ENCODE results near the gene SAMD9L.

The SAMD9L gene

GRCh38 chr7:93165447-93165846, 17.3 kb upstream of the SAMD9L start:
- Histone ChIP-seq H3K4me3 (ENCODE audit: low read length) (no peak overlapping the region), H3K27ac (ENCODE audit: low read length) (no peak overlapping the region), H3K9me3 (ENCODE audit: control insufficient read depth, low read depth, low read length) (no peaks in the 10 kb centered on the region), H3K4me1 (ENCODE audit: control insufficient read depth, low read depth, low read length) (no peaks in the 10 kb centered on the region), H3K36me3 (ENCODE audit: control insufficient read depth, low read depth, low read length) (no peaks in the 10 kb centered on the region), H3K27me3 (ENCODE audit: control insufficient read depth, insufficient read depth, low read length) (no peaks in the 10 kb centered on the region), H3K9ac (ENCODE audit: low read length) (no peak overlapping the region)

GRCh38 chr7:93164766-93165165, 16.6 kb upstream of the SAMD9L start:
- Histone ChIP-seq H3K27ac (ENCODE audit: low read length) (no peak overlapping the region), H3K9ac (ENCODE audit: low read length) (no peak overlapping the region), H3K4me1 (ENCODE audit: control insufficient read depth, low read depth, low read length) (no peaks in the 10 kb centered on the region), H3K27me3 (ENCODE audit: control insufficient read depth, insufficient read depth, low read length) (no peaks in the 10 kb centered on the region), H3K9me3 (ENCODE audit: control insufficient read depth, low read depth, low read length) (no peaks in the 10 kb centered on the region), H3K4me3 (ENCODE audit: low read length) (no peak overlapping the region), H3K36me3 (ENCODE audit: control insufficient read depth, low read depth, low read length) (no peaks in the 10 kb centered on the region)

- Histone ChIP-seq H3K27me3 (ENCODE audit: control insufficient read depth, insufficient read depth, low read length) (no peaks in the 10 kb centered on the region), H3K4me3 (ENCODE audit: low read length) (no peak overlapping the region), H3K27ac (ENCODE audit: low read length) (no peak overlapping the region)
These were observed 13.1 kb upstream of the SAMD9L start for GRCh38 chr7:93161181-93161762.

DNA sequence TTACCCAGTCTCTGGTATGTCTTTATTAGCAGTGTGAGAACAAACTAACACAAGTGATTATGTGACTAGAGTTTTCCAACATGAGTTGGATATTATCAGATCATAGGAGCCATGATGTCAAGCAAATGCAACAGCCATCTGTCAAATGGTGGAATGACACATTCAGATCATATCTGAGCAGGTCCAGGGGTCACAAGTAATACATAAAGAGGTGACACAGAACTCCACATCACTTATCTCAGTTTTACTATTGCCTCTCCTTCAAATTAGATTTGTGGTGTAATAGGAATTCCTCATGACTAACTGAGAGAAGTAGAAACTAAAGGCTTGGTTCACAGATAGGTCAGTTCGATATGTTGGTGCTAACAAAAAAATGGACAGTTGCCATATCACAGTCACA, 12.2 kb upstream of the SAMD9L start:
- H3K27me3 ChIP-seq (ENCODE audit: control insufficient read depth, insufficient read depth, low read length): no peaks in the 10 kb centered on the region
- H3K9ac ChIP-seq (ENCODE audit: low read length): no peak overlapping the region
- no peak overlapping the region for H3K4me3 ChIP-seq (ENCODE audit: low read length)
- no peaks in the 10 kb centered on the region for H3K4me1 ChIP-seq (ENCODE audit: control insufficient read depth, low read depth, low read length)
- no peaks in the 10 kb centered on the region for H3K9me3 ChIP-seq (ENCODE audit: control insufficient read depth, low read depth, low read length)
- H3K36me3 ChIP-seq (ENCODE audit: control insufficient read depth, low read depth, low read length): no peaks in the 10 kb centered on the region
- H3K27ac ChIP-seq (ENCODE audit: low read length): no peak overlapping the region

More at GRCh38 chr7:93161181-93161762, 13.1 kb upstream of the SAMD9L start:
- Histone ChIP-seq H3K36me3 (ENCODE audit: control insufficient read depth, low read depth, low read length) (no peaks in the 10 kb centered on the region), H3K9ac (ENCODE audit: low read length) (no peak overlapping the region), H3K4me1 (ENCODE audit: control insufficient read depth, low read depth, low read length) (no peaks in the 10 kb centered on the region), H3K9me3 (ENCODE audit: control insufficient read depth, low read depth, low read length) (no peaks in the 10 kb centered on the region)

GRCh38 chr7:93159490-93159889, 11.3 kb upstream of the SAMD9L start:
- Histone ChIP-seq H3K4me3 (ENCODE audit: low read length) (no peak overlapping the region), H3K9me3 (ENCODE audit: control insufficient read depth, low read depth, low read length) (no peaks in the 10 kb centered on the region), H3K9ac (ENCODE audit: low read length) (no peak overlapping the region), H3K36me3 (ENCODE audit: control insufficient read depth, low read depth, low read length) (no peaks in the 10 kb centered on the region), H3K27ac (ENCODE audit: low read length) (no peak overlapping the region), H3K27me3 (ENCODE audit: control insufficient read depth, insufficient read depth, low read length) (no peaks in the 10 kb centered on the region), H3K4me1 (ENCODE audit: control insufficient read depth, low read depth, low read length) (no peaks in the 10 kb centered on the region)

- Histone ChIP-seq H3K9ac (ENCODE audit: low read length) (no peak overlapping the region), H3K27me3 (ENCODE audit: control insufficient read depth, insufficient read depth, low read length) (no peaks in the 10 kb centered on the region), H3K9me3 (ENCODE audit: control insufficient read depth, low read depth, low read length) (no peaks in the 10 kb centered on the region), H3K4me3 (ENCODE audit: low read length) (no peak overlapping the region), H3K27ac (ENCODE audit: low read length) (no peak overlapping the region), H3K4me1 (ENCODE audit: control insufficient read depth, low read depth, low read length) (no peaks in the 10 kb centered on the region), H3K36me3 (ENCODE audit: control insufficient read depth, low read depth, low read length) (no peaks in the 10 kb centered on the region)
These were observed 8.7 kb upstream of the SAMD9L start for GRCh38 chr7:93156884-93157283.

GRCh38 chr7:93150200-93150835, 2.1 kb upstream of the SAMD9L start:
- Histone ChIP-seq H3K9ac (ENCODE audit: low read length) (no peak overlapping the region), H3K27ac (ENCODE audit: low read length) (no peak overlapping the region), H3K27me3 (ENCODE audit: control insufficient read depth, insufficient read depth, low read length) (no peaks in the 10 kb centered on the region), H3K9me3 (ENCODE audit: control insufficient read depth, low read depth, low read length) (no peaks in the 10 kb centered on the region), H3K4me3 (ENCODE audit: low read length) (no peak overlapping the region), H3K4me1 (ENCODE audit: control insufficient read depth, low read depth, low read length) (no peaks in the 10 kb centered on the region), H3K36me3 (ENCODE audit: control insufficient read depth, low read depth, low read length) (no peaks in the 10 kb centered on the region)

GRCh38 chr7:93148727-93149126, 542 bp upstream of the SAMD9L start:
- no peak overlapping the region for H3K4me3 ChIP-seq (ENCODE audit: low read length)
- H3K9me3 ChIP-seq (ENCODE audit: control insufficient read depth, low read depth, low read length): no peaks in the 10 kb centered on the region
- H3K4me1 ChIP-seq (ENCODE audit: control insufficient read depth, low read depth, low read length): no peaks in the 10 kb centered on the region
- H3K9ac ChIP-seq (ENCODE audit: low read length): no peak overlapping the region
- H3K27me3 ChIP-seq (ENCODE audit: control insufficient read depth, insufficient read depth, low read length): no peaks in the 10 kb centered on the region
- H3K36me3 ChIP-seq (ENCODE audit: control insufficient read depth, low read depth, low read length): no peaks in the 10 kb centered on the region
- no peak overlapping the region for H3K27ac ChIP-seq (ENCODE audit: low read length)

GRCh38 chr7:93147363-93147762, 822 bp downstream of the SAMD9L start:
- no peaks in the 10 kb centered on the region for H3K4me1 ChIP-seq (ENCODE audit: control insufficient read depth, low read depth, low read length)
- H3K36me3 ChIP-seq (ENCODE audit: control insufficient read depth, low read depth, low read length): no peaks in the 10 kb centered on the region
- no peak overlapping the region for H3K4me3 ChIP-seq (ENCODE audit: low read length)
- no peak overlapping the region for H3K27ac ChIP-seq (ENCODE audit: low read length)
- H3K9ac ChIP-seq (ENCODE audit: low read length): no peak overlapping the region
- no peaks in the 10 kb centered on the region for H3K27me3 ChIP-seq (ENCODE audit: control insufficient read depth, insufficient read depth, low read length)
- no peaks in the 10 kb centered on the region for H3K9me3 ChIP-seq (ENCODE audit: control insufficient read depth, low read depth, low read length)

DNA sequence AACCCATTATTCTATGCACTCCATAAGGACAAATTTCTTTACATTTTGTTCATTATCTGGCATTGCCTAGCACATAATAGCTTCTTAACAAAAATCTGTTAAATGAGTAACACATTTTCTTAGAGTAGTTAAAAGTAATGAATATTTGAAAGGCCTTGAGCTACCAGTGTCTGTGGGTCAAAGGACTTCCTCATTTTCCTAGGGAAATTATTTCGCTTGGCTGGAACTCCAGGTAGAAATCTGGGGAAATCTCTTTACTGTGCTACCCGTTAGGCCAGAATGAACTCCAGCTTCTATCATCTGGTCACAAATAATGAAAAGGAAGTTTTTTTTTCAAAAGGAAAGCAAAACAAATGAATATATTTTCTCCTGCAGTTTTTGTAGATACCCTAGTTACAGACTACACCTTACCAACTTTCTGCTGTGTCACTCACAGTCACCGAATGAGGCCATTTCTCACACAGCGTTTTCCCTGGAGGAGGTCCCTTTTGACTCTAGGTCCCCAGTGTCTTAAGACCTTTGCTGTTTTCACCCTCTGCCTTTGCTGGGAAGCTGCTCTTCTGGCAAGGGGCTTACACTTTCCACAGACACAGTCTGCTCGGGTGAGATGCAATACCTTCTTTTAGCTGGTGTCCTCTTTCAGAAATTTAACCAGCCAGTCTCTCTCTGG, 1.6 kb downstream of the SAMD9L start:
- H3K9ac ChIP-seq (ENCODE audit: low read length): no peak overlapping the region
- no peaks in the 10 kb centered on the region for H3K27me3 ChIP-seq (ENCODE audit: control insufficient read depth, insufficient read depth, low read length)
- H3K36me3 ChIP-seq (ENCODE audit: control insufficient read depth, low read depth, low read length): no peaks in the 10 kb centered on the region
- no peak overlapping the region for H3K4me3 ChIP-seq (ENCODE audit: low read length)
- H3K4me1 ChIP-seq (ENCODE audit: control insufficient read depth, low read depth, low read length): no peaks in the 10 kb centered on the region
- peak overlapping the region; percentile 10 for H3K27ac ChIP-seq (ENCODE audit: low read length)
- H3K9me3 ChIP-seq (ENCODE audit: control insufficient read depth, low read depth, low read length): no peaks in the 10 kb centered on the region

DNA sequence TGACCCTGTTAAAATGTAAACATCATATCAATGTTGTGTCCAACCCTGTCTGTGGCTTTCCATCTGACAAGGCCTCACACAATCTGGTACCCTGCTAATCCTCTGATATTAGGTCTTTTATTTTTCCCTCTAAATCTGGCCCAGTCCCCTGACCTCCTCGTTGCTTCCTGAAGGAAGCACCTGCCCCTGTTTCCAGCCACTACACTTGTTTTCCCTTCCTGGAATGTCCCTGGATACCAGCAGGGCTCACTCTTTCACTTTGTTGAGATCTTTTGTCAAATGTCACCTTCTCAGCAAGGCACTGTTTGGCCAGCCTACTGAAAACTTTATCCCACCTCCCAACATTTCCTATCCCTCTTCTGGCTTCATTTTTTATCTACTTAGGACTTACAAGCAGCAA, 2.1 kb downstream of the SAMD9L start:
- no peak overlapping the region for H3K27ac ChIP-seq (ENCODE audit: low read length)

DNA sequence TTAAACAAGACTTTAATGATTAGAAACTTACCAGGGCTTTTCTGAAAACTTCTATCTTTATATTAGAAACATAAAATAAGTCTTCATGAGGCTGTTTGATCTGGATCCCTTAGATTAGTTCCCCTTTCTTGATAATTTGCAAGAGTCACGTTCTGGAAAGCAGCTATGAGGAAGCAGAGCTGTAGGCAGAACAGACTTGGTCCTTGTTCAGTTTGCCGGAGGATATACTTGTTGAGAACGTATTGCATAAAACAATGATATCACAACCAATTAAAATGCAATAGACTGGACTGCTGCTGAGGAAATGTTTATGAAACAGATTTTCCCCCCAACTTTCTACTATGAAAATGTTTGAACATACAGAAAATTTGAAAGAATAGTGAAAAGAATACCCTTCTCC, 2.8 kb downstream of the SAMD9L start:
- H3K36me3 ChIP-seq (ENCODE audit: control insufficient read depth, low read depth, low read length): no peaks in the 10 kb centered on the region
- H3K4me1 ChIP-seq (ENCODE audit: control insufficient read depth, low read depth, low read length): no peaks in the 10 kb centered on the region
- H3K27me3 ChIP-seq (ENCODE audit: control insufficient read depth, insufficient read depth, low read length): no peaks in the 10 kb centered on the region
- H3K27ac ChIP-seq (ENCODE audit: low read length): no peak overlapping the region
- no peak overlapping the region for H3K9ac ChIP-seq (ENCODE audit: low read length)
- H3K9me3 ChIP-seq (ENCODE audit: control insufficient read depth, low read depth, low read length): no peaks in the 10 kb centered on the region
- H3K4me3 ChIP-seq (ENCODE audit: low read length): no peak overlapping the region

More for the DNA sequence above, 2.1 kb downstream of the SAMD9L start:
- H3K9ac ChIP-seq (ENCODE audit: low read length): no peak overlapping the region
- no peaks in the 10 kb centered on the region for H3K4me1 ChIP-seq (ENCODE audit: control insufficient read depth, low read depth, low read length)
- H3K4me3 ChIP-seq (ENCODE audit: low read length): no peak overlapping the region
- H3K27me3 ChIP-seq (ENCODE audit: control insufficient read depth, insufficient read depth, low read length): no peaks in the 10 kb centered on the region
- no peaks in the 10 kb centered on the region for H3K36me3 ChIP-seq (ENCODE audit: control insufficient read depth, low read depth, low read length)
- H3K9me3 ChIP-seq (ENCODE audit: control insufficient read depth, low read depth, low read length): no peaks in the 10 kb centered on the region

All from iPS-18a (cell line).